DMS114 treated with DMSO at 0.1 percent for 48 hours (cell line): ENCODE results near the gene JMJD4.
"Not testable (repeated sequence)": the region's sequence is repeated elsewhere in the genome, so short reads cannot be mapped to it uniquely, and the experiment has no call there.

ENCODE experiments used
- DNase-seq: peaks from one replicate; lab custom pipeline; 2025; ENCODE audit not compliant: unreplicated experiment; lab: John Stamatoyannopoulos, UW

The JMJD4 gene

DNA sequence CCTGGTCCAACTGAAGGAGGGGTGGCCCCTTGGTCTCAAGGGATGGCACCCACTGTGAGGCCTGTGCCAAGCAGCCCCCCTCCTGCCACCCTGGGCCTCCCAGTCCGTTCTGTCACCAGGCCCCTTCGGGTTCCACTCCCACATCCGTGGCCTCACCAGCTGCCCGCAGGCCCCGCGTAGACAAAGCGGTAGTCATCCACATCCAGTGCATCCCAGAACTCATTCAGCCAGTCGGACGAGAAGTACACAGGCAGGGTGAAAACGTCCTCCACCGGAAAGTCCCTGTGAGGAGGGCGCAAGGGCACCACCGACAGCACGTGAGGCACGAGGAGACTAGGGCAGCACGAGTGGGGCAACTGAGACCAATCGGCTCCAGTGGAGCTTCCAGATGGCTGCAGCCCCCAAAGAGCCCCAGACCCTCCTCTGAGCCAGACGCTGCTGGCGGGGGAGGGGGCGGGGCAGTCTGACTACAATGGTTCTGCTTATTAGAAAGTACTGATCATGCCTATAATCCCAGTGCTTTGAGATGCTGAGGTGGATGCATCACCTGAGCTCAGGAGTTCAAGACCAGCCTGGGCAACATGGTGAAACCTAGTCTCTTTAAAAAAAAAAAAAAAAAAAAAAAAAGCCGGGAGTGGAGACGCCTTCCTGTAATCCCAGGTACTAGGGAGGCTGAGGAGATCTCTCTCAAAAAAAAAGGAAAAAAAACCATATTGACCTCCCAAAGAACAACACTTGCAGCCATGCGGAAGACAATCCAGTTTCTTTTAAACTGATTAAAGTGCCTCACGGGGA is 1.2 kb downstream of the JMJD4 start:
- no peak for DNase-seq

DNA sequence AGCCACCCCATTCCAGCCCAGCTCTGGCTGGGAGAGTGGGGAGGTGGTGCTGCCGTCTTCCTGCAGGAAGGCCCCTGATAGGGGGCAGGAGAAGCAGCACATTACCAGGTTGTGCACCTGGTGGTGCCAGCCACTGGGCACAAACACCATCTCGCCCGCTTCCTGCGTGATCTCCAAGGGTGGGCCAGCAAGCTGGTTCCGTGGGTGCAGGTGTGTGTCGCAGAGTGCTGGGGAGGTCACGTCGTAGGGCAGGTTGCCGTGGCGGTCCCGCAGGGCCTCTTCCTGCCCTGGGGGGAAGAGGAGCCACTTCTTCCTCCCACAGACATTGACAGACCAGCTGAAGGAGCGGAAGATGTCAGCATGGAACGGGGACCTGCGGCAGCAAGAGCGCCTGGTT is 1.8 kb downstream of the JMJD4 start:
- DNase-seq = no peak

DNA sequence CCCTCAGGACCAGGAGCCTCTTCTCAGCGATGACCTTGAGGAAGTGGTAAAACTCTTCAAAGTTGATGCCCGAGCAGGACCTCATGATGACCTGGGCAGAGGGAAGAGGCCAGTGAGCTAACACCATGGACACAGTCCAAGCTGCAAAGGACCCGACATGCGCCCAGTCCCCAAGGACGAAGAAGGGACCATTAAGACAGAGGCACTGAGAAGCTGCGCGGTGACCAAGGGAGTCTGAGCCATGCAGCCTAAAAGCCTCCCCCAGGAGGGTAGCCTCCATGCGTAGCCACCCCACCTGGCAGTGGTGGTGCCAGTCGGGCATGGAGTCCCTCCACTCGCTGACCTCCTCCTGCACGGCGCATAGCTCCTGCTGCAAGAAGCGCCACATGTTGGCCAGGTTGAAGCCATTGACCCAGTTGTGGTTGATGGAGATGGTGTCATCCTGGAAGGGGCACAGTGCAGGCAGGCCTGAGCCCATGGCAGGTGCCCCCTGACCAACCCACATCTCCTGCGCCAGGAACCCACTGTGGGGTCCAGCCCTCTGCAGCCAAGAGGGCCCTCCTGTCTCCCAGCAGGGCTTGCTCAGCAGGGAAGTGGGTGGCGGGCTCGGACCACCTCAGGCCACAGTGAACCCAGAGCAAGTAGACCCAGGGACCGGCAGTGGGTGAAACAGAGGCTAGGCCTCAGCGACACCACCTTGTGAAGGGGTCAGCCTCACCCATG is 2.4 kb downstream of the JMJD4 start:
- DNase-seq = no peak

DNA sequence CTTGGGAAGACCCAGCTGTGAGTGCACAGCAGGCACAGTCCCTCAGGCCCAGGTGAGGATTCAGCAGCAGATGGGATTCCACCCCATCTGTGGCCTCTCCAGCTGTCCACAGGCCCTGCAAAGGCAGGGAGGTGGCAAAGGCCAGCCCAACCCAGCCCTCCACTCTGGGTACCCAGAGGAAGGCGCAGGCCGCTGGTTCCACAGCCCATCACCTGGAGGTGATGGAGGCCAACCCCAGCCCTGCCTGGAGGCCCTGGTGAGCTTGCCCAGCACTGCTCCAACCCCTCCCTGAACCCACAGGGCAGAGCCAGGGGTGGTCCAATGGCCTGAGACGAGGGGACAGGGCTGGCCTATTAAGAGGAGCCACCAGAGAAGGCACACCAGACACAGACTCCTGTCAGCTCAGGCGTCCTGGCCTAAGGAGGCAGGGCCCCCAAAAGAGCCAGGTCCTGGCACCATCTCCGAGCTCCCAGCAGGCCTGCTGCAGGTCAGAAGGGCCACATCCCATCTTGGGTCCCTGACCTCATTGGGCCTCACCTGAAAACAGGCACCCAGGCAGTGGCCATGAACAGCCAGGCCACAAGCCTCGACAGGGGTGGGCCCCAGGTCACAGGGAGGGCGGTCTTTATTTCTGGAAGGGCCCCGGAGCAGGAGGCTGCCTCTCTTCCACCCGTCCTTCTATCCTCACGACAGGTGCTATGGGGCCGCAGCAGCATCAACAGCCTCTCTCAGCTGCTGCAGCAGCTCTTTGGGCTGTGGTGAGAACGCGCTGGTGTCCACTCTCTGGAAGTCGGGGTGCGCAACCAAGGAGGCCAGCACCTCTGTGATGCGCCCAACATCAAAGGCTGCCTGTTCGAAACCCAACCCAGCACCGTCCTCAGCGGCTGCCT is 3.2 kb downstream of the JMJD4 start:
- DNase-seq = no peak

DNA sequence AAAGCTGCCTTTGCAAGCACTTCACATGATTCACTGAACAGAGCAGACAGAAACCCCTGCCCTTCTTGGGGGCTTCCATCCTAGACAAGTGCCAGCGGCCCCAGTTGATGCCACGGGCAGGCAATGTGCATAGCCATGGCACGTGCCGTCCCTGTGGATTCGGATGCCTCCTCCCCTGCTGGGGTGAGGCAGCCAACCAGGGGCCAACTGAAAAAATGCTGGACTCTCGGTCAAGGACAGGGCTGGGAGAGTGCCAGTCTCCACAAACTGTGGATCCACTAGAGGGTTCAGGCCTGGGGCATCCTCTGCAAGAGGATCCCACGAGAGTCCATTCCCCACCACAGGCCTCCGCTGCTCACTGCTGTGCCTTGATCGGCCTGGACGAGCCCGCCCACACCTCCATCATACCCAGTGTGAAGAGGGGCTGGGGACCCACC is 3.8 kb downstream of the JMJD4 start:
- DNase-seq = no peak

DNA sequence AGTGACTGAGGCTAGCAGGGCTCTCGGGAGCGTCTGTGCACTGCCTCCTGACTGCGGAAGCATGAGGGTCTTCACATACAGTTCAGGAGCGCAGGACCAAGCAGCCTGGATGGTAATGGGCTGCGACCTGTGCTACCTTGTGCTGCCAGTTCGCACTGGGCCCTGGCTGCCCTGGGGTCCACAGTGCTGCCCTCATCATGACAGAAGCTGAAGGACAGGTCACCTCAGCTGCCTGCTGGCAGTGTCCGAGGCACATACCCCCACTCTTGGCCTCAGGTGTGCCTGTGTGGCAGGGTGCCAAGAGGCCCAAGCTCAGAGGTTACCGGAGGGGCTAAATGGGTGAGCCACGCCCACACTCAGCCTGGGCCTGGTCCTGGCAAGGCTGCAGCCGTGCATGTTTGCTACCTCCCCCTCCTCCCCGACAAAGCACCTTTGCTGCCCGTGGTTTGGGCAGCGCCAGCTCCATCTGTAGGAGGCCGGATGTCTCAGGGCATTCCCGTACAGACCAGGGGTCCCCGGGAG is 4.4 kb downstream of the JMJD4 start:
- DNase-seq = no peak

DNA sequence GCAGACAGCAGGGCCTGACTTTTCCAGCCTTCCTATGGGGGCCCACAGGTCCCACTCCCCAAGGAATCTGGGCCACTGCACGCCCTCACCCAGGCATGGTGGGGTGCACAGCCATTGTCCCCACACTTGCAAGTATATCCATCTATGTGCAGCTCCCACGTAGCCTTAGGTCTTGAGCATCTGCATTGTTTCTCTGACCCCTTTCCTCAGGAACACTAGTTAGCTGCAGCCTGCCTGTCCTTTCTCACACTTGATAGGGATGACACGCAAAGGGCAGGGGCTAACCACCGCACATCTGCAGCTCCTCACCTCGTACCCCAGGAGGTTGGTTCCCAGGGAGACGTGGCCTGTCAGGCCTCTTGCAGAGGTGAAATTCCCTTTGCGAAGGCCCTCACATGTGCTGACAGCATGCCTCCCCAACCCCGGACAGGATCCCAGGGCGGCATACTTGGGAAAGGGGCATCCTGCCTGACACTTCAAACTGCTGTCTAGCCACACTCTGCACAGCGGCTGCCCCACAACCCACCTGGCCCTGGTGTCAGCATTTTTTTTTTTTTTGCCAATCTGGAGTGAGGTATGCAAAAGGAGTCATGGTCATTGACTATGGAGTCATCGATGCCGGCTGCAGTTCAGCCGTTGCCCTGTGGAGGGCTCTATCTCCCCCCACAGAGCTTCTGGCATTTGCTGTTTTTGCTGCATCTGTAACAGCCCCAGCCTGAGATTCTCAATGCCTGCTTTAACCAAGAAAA is 5.0 kb downstream of the JMJD4 start:
- DNase-seq = peak; percentile 37

DNA sequence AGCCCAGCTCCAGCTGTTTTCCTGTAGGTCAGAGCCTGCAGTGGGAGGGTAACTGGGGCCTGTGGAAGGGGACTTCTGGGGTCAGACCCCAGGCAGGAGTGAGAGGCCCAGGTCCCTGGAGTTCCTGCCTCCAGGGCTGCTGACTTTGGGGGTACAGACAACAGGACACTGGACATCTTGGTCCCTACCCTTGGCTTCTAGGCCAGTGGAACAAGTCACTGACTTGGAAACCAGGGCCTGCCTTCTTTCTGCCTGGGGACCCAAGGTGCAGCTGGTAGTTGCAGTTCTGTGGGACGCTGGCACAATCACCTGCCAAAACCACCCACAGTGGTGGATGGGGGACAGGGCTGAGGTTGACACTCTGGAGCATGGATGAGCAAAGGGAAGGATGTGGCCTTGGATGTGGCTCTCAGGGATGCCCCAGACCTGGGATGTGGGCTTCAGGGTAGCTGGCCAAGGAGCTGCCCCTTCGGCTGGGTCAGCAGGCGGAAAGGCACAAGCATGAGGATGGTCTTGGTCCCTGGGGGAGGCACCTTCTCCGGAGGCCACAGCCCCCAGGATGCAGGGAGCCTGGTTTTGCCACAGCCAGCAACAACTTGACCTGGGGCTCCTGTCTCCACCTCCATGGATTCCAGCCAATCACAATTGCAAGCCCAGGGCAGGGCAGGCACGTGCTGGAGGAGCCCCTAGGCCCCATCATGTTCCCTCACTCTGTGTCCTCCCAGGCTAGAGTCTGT is 5.8 kb downstream of the JMJD4 start:
- DNase-seq = no peak

DNA sequence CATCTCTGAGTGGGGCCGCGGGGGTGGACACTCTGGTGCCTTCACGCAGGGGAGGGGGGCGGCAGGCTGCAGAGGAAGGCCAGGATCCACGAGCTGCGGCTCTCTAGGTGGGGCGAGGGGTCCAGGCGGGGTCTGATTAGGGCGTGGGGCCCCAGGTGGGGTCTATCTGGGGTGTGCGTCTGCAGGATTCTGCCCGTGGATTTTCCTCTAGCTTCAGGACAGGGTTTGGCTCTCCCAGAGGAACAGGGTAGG is 6.3 kb downstream of the JMJD4 start:
- DNase-seq = no peak

DNA sequence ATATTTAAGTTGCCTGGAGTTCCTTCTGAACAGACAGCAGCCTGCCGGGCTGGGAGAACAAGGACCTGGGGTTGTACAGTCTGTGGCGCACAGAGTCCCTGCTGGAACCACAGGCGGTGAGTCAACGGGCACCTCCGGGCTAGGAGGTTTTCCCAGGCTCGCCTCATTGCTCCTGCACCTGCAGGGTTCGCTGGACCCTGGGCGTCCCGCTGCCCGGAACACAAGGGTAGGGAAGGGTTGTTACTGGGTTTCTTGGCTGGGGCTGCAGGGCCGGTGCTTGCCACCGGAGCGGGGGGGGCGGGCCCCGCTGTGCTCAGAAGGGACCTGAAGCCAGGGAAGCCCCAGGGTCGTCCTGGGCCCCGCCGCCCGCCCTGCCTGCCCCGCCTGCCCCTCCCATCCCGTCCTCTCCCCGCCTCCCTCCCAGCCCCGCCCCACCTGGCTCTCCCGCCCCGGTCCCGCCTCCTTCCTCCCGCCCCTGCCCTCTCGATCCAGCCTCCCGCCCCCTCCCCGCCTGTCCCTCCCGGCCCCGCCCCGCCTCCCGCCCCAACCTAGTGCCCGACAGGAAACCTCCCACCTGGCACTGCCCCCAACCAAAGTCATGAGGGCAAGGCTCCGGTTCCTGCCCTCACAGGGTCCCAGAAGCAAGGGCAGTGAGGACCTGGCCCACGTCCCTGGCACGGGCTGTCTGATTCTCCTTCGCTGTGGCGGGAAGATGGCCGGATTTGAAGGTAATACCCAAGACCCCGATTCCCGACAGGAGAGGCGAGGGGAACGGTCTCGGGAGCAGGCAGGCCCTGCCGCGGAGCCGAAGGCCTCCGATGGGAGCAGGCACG is 6.8 kb downstream of the JMJD4 start:
- DNase-seq = peak; percentile 30

DNA sequence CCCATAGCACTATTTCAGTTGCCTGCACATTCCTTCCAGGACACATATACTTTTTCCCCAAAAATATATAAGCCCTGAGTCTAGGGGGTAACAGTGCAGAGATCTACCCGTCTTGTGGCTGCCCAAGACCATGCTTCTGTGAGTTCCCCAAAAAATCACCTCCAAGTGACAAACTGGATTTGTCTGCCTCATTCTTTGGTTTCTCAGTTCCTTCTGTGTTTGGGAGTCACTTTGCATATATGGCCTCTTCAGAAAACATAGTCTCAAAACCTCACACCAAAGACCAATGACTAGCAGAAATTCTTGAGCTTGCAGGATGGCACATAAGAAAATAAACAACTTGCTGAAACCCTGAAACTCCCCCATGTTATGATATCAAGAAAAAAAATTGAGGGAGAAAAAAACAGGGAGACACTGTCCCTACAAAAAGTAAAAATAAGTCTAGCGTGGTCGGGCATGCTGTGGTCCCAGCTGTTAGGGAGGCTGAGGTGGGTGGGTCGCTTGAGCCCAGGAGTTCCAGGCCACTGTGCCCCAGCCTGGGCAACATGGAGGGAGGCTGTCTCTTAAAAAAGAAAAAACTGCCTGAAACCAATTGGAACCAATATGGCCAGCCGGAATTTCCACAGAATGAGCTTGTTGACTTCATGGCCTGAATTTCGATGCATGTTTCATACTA is 8.0 kb downstream of the JMJD4 start:
- no peak for DNase-seq

DNA sequence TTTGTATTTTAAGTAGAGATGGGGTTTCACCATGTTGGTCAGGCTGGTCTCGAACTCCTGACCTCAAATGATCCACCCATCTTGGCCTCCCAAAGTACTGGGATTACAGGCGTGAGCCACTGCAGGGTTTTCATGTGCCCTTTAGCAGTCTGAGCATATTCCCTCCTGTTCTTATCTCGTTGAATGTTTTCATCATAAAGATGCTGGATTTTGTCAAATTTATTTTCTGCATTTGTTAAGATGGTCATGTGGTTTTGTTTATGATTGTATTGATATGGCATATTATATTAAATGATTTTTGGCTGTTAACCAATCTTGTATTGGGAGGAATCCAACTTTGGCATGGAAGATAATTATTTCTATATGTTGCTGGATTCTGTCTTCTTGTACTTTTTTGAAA is 8.8 kb downstream of the JMJD4 start:
- DNase-seq = no peak

DNA sequence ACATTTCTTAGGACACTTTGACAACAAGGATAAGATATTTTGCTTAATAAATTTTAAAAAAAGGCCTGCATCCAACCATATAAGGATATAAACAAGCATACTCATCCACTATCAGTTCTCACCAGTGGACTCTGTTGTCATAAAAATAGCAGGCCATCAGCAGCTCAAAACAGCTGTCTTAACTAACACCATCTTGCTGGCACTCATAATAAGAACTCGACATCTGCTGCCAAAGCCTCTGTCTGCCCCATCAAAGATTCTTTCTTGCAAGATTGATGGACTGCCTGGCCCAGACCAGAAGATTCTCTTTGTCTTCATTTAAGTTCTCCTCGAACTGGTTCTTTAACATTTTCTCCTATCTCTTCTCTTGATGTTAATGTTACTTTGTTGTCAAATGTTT is 10.1 kb downstream of the JMJD4 start:
- DNase-seq = no peak

DNA sequence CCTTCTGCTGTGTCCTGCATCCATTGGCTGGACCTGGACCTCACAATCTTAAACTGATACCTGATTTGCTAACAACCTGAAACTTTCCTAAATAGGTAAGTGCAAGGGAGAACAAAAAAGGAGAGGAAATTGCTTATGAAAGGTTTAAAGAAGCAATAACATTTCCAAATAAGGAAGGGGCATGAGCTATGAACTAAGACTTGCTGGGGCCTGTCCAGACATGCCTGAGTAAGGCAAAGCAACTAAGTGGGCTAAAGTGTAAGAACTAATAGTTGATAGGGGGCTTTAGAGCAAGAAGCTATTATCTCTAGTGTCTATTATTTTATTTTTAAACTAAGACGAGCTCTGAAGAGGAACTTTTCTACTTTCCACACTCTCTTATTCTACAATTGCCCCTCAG is 11.6 kb downstream of the JMJD4 start:
- DNase-seq = no peak

DNA sequence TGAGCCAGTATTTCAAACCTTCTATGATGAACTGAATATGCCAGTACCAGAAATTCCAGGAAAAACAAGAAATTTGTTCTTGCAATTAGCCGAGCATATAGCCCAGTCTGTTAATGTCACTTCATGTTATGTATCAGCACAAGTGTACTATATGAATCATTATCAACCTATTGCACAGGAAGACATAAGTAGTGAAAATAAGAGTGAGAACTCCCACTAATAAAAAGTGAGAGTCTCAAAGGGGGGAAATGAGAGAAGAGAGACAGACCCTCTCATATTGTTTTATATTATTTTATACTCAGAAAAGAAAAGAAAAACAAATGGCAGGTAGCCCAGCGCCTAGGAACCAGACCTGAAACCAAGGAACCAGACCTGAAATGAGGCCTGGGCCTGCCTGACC is 16.2 kb downstream of the JMJD4 start:
- no peak for DNase-seq

DNA sequence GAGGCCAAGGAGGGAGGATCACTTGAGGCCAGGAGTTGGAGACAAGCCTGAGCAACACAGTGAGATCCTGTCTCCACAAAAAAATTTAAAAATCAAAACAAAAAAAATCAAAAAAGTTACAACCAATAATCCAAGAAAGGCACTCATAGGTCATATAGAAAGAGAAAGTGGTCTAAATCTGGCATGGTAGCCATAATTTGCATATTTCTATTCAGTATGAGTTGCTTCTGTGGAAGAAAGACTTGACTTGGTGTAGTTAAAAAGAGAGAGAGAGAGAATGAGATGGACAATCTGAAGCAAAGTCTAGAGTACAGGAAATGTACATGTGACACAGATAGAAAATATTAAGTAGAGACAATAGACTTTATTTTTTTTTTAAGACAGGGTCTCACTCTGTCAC is 22.5 kb downstream of the JMJD4 start:
- no peak for DNase-seq

DNA sequence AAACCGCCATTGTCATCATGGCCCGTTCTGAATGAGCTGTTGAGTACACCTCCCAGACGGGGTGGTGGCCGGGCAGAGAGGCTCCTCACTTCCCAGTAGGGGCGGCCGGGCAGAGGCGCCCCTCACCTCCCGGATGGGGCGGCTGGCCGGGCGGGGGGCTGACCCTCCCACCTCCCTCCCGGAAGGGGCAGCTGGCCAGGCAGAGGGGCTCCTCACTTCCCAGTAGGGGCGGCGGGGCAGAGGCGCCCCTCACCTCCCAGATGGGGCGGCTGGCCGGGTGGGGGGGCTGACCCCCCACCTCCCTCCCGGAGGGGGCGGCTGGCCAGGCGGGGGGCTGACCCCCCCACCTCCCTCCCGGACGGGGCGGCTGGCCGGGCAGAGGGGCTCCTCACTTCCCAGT is 24.6 kb downstream of the JMJD4 start:
- DNase-seq = not testable (repeated sequence)

DNA sequence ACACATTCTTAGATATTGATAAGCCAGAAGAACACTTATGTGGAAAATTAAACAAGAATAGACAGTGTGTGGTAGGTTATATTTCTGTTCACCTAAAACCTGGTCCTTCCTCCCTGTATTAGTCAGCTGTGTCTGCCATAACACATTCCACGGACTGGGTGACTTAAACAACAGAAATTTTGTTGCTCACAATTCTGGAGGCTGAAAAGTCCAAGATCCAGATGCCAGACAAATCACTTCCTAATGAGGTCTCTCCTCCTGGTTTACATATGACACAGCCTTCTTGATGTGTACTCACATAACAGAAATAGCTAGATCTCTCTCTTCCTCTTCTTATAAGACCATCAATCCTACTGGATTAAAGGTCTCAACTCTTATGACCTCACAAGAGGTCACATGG is 25.7 kb downstream of the JMJD4 start:
- DNase-seq = no peak

DNA sequence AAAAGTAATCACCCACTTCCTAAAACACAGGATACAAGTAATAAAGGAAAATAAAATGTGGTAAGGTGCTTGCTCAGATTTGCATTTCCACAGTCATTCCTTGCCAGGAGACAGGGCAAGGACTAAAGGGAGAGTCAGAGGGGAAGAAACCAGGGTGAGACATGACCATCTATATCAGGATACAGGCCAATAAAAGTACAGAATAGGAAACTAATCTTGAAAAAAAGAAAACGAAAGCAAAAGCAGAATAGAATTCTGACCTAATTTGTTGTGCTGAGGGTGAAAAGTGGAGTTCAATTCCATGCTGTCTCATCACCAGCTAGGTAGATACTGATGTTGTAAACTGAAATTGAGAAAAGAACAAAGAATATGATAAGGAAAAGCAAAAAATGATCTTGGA is 27.3 kb downstream of the JMJD4 start:
- no peak for DNase-seq
